Stromal cell of bone marrow (primary cell): ENCODE measurements around the gene TRABD2B.

Experiments
- DNase-seq: peaks from one replicate; pipeline ENCODE4 v3.0.0-alpha.2; 2012; ENCODE audit warnings: low read depth

Gene TRABD2B

DNA sequence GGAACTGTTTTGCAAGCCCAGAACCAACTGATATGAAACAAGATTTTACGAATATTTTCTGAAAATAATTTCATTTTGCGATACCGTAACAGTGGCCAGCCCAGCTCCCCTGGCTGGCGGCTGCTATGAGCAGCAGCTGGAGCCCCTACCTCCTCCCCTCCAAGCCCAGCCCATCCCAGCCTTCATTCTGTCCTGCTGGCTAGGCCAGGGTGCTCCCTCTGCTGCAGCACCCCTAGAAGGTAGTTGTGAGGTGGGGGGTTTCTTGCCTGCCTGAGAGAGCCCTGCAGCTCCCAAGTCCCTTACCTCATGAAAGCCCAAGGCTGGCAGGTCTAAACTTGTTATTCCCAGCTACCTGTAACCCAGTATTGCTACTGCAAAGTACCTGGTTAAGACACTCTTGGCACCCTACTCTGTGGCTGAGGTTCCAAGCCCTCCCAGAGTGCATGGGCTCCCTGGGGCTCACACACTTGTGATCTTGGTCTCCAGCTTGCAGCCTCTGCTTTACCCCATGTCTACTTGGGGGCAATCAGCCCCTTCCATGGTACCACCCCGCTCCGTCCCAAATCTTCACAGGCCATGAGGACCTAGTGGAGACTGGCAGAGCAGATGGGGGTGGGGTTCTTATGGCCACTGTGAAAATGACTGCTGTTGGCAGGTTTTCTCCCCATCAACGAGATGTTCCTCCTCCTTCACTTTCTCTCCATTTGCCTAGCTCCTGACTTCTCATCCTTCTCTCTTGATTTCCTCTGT is 239.8 kb downstream of the TRABD2B start:
- DNase-seq: no peak

DNA sequence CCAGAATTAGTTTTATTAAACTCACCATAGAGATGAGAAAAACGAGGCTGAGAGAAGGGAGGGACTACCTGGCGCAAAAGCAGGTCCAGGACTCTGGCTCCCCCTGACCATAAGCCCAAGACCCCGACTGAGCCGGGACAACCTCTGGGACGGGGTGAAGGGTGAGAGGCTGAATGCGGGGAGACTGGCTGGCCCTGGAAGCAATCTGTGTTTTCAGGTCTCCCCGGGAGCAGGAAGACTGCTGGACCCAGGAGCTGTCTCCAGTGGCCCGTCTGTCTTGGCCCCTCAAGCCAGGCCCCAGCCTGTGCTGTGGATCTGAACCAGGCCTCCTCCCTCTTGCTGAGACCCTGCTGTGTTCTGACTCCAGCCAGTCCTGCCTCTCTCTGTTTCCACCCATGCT is 240.8 kb downstream of the TRABD2B start:
- no peak for DNase-seq

DNA sequence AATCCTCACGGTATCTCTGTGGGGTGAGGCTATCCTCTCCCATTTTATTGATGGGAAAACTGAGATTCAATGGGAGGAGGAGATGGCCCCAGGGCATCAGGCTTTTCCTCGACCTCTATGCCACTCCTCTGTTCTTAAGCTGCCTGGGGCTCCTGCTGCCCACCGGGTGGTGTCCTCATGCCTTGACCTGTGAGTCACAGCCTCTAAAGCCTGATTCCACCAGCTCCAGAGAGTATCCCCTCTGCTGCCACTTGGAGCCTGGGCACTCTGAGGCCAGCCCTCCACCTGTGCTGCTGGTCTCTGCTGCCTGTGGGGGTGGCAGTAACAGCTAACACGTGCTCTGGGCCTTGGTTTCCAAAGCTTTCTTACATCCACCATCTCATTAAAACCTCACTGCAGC is 241.2 kb downstream of the TRABD2B start:
- no peak for DNase-seq

DNA sequence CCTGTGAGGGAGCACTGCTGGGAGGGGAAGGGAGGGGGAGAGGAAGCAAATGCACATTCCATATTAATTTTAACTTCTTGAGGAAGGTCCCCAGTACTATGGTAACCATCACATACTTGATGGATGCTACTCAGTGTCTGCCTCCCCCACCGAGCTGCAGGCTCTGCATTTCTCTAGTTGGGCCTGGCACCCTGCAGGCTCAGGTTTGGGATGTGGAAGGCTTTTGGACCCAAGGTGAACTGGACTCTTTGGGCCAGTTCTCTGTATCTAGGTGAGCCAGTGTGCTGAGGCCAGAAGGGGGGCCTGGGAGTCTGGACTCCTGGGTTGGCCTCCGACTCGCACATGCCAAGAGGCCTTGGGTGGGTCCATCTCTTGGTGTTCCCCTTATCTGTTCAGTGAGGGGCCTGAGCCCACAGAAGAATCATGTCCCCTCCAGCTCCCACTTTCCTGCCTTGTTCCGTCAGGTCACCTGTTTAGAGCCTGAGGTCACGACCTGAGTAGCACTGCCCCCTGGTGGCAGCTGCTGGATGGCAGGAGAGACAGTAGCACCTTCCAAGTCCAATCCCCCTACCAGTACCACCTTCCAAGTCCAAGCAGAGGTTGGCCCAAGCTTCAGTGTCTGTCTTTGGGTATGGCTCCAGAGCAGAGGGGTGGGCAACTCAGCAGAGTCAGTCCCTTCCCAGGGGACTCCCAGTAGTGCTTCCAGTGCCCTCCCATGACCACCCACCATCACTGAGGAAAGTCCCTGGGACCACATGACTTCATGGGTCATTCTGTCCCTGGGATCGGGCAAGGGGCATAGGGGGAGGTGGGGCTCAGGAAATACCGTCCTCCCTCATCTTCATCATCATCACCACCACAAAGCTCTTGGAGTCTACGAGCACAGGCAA is 241.8 kb downstream of the TRABD2B start:
- DNase-seq: no peak

DNA sequence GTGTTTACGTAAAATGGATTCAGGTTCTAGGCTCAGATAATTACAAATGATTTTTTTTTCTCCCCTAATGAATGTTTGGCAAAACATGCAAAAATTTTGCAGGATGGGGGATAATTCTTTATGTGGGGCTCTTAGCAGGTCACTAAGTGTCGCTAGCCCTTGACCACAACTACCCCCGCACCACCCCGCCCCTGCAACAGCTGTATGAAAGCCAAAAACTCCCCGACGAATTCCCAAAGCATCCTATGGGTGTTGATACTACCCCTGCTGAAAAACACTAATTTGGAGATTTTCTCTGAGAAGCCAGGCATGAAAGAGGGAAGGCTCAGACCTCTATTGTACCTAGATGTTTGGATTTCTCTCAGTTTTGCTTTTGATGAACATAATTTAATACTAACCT is 243.0 kb downstream of the TRABD2B start:
- no peak for DNase-seq

DNA sequence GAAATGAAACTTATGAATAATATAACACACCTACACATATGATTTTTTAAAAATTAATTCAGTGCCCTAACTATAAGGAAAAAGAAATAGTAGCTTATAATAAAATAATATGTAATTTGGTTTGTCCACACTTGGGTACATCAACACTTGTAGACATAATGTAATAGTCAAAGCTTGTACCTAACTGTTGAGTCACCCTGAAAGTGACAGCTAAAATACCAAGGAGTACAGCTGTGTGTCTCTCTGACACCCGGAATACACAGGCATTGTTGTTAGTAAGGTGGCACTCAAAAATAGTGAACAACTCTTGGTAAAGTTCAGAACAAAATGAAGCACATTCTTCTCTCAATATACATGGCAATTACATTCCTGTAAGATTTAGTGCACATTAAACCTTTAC is 243.4 kb downstream of the TRABD2B start:
- DNase-seq: no peak

DNA sequence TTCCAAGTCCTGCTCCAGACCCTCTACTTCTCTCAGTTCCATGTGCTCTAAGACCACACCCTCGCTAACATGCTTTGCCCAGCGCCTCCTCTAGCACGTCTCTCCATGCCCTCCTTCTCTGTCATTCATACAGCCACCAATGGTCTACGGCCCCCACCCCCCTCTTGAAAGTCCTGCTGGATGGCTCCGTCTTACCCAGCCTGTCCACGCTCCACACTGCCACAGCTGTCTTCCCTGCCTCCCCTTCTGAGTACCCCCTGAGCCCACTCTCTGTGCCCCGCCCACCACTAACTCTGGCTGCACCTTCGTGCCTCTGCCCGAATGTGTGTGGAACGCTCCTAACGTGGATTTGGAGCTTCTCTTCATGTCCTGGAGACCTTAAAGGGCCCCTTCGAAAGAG is 244.6 kb downstream of the TRABD2B start:
- DNase-seq: no peak

DNA sequence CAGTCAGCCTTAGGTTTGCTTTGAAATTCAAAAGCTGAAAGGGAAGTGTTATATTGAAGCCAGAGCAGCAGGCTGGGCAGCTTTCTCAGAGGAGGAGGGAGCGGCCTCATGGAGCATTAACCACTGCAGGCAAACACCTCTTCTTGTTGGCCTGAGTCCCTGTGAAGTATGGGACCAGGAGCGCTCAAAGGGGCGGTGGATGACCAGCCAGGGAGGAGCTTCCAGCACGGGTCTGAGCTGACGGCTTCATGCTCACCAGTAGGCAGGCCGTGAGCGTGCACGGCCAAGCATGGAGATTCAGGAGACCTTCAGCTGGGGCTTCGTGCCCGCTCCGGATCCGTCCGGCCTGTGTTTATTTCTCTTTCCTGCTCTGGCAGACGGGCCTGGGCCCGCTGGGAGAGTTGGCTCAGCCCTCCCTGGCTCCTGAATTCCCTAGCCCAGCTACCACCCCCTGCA is 245.2 kb downstream of the TRABD2B start:
- peak; percentile 14 for DNase-seq

DNA sequence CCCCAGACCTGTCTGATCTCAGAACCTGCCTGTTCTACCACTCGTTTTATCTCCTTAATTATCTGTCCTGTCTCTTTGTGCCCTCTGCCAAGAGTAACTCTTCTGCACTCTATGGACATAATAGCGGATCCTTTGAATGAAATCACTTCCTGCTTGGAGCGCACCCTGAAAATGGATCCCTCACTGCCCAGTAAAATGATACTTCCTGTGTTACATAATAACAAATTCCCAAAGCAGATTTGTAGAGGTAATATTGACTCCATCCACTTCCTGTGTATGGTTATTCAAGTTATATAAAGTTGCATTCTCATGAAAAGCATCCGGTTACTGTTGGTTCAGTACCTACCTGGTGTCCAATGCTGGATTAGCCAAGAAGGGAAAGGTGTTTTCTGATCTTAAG is 246.0 kb downstream of the TRABD2B start:
- no peak for DNase-seq

DNA sequence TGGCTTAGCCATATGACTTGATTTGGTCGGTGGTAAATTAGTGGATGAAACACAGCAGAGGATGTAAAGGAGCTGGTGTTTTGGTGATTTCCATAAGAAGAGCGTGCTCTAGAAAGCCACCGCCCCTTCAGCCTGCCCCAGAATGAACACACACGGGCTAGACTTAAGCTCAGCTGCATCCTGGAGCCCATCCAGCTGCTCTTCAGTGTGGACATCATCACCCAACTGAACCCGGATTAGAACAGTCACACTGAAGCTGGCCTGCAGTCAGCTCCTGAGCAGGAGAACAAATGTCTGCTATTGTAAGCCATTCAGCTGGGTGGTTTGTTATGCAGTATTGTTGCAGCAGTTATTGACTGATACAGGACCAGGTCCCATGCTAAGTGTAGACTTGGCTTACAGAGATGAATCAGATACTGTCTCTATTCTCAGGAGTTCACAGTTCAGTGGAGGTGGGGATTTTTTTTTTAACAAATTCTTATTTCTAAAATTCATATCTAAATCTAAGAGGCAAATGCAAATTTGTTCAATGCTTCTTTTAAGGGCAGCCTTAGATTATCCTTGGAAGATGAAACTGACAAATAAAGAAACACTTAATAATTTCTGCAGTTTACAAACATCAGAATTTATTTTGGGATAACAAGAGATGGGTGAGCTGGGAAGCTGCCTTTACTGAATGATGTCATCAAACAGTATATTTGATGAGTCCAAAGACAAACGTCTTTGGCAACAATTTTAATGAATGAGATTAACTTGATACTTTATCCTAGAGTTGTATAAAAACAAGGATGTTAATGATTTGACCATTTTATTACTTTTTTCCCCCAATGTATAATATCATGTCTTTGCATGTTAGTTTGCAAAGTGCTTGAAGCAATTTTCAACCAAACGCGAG is 251.2 kb downstream of the TRABD2B start:
- DNase-seq: no peak

DNA sequence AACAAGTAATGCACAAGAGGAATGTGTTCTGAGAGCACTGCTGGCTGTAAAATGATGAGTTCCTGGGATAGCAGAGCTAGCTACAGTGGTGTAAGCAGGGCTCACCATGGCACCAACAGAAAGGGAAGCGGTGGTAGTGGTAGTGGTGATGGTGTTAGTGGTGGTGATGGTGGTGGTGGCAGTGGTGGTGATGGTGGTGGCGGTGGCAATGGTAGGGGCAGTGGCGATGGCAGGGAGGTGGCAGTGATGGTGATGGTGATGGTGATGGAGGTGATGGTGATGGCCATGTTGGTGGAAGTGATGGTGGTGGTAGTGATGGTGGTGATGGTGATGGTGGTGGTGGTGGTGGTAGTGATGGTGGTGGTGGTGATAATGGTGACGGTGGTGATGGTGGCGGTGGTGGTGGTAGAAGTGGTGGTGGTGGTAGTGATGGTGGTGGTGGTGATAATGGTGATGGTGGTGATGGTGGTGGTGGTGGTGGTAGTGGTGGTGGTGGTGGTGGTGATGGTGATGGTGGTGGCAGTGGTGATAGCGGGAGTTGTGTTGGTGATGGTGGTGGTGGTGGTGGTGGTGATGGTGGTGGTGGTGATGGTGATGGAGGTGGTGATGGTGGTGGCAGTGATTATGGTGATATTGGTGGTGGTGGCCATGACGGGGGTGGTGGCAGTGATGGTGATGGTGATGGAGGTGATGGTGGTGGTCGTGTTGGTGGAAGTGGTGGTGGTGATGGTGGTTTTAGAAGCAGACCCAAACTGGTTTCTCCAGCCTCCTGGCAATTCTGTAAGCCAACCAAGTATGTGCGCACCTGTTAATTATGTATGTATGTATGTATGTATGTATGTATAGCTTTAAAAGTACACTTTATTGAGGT is 254.1 kb downstream of the TRABD2B start:
- no peak for DNase-seq

DNA sequence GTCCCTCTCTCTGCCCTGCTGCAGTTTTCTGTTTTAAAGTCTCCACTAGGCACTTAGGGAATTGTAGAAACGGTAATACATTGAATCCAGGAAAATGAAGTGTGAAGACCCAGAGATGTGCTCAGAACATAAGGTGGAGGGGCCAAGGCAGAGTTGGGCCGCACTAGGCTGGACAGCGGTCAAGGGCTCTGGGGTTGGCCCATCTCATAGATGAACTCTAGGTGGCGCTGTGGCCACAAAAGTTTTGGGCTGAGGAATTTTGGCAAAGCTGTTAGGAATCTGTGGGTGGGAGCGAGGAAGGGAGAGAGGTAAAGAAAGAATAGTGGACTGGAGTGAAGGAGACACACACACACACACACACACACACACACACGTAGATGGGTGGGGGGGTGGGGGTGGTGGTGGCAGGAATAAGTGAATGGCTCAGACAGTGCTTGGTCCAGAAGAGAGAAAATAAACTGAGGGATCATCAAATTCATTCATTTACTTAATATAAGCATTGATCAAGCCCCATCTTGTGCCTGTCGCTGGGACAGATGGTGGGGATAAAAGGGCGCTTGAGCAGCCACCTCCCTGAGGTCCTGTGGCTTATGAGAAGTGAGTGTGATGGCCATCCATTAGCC is 258.5 kb downstream of the TRABD2B start:
- DNase-seq: peak; percentile 30

DNA sequence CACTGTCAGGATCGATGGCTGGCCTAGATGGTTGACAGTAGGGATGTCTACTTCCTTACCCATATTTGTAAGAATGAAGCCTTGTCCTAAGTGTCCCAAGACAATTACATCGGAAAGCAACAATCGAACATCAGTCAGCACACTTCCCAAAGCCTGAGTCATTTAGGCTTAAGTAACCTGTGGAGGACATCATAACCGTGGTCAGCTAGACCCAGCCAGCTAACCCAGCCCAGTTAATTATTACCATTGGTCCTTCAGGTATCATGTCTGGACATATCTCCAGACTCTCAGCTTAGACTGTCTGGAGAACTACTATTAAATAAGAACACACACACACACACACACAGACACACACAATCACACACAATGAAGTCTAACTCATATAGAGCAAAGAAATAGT is 264.7 kb downstream of the TRABD2B start:
- DNase-seq: no peak

DNA sequence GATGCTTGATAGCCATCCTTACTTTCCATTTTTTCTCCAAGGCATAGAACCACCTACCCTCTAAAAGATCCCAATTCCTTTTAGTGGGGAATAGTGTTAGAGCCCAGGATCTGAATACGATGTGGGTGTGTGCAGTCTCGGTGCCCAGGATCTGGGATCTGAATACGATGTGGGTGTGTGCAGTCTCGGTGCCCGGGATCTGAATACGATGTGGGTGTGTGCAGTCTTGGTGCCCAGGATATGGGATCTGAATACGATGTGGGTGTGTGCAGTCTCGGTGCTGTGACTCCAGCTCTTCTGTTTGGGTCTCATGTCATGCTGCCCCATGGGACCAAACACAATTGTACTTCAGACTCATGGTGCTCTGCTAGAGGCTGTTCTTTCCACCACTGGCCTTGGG is 265.5 kb downstream of the TRABD2B start:
- no peak for DNase-seq

DNA sequence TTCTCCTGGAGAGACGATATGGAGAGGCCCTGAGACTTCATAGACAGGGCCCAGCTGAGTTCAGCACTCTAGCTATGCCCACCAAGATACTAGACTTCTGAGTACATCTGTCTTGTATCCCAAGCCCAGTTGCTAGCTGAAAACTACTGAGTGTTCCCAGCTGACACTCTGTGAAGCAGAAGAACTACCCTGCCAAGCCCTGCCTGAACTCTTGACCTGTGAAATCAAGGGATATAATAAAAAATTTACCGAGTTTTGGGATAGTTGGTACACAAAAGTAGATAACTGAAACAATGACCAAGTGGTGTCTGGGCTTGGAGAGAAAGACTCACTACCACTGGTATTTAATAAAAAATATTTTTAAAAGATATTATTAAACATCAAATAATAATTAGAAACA is 267.5 kb downstream of the TRABD2B start:
- DNase-seq: no peak

DNA sequence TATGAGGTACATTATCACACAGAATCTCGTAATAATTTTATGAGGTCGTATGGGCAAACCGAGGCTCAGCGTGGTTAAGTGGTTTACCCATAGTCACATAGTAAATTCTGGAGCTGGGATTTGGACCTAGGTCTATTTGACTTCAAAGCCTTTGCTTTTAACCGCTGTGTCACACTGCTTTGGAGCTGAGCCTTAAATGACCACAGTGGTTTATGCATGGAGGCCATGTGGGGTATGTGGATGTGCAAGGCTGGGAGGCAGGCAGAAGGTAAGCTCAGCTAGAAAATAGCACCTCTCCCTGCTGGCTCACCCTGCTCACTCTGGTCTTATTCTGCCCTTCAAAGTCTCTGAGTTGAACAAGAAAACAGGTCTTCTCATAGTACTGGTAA is 269.5 kb downstream of the TRABD2B start:
- no peak for DNase-seq

DNA sequence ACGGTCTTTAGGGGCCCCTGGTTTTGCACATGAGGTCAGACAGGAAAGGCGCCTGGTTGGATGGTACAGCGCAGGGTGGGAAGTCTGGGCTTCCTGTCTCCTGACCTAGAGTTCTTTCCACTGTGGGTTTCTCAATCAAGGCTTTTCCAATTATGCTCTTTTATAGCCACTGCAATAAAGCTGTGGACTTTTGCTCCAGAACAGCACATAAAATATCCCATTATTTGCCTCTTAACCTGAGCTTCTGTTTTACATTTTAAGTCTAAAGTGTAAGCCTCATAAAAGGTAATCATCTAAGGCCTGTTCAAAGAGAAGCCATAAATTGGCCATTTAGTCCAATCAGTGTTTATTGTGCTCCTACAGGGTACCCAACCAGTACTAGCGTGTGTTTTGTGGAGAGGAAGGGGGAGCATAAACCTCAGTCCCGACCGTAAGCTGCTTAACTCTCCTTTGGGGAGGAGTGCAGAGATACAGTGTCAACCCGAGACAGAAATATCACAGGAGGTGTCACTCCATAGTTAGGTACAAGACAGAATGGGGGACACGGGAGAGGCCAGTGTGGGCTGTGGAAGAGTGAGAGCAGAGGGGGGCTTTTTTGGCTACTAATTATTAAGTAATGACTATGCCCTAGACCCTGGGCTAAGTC is 270.0 kb downstream of the TRABD2B start:
- DNase-seq: no peak

DNA sequence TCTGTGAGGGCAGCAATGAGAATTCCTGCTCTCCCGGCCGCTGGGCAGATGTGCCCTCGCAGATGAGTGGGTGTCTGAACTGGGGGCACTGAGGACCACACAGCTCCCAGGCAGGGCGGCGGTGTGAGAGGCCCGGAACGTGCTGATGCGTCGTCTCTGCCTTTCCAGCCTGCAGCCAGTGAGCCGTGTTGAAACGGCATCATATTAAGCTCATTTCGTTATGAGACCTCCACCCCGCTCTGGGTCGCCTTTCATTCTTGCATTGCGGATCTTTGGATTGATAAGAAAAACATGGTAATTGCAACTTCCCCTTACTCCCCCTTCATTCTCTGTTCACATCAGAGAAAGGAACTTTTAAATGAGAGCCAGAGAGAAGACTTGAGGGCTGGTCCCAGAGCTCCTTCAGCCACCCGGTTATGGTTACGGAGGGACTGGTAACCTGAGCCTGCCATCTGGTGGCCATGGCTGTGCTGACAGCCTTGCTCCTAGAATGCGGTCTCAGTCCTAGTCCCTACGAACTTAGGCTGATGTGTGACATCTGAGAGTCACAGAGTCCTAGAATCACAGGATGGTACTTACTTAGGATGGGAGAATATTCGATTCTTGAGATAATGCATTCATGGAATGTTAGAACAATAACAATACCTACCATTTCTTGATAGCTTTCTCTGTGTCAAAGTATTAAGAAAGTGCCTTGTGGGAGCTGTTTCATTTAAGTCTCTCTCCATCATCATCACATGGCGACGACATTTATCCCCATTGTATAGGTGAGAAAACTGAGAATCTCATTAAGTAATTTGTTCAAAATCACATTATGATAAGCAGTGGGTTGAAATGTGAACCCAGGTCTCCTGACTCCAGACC is 271.0 kb downstream of the TRABD2B start:
- peak; percentile 49 for DNase-seq

DNA sequence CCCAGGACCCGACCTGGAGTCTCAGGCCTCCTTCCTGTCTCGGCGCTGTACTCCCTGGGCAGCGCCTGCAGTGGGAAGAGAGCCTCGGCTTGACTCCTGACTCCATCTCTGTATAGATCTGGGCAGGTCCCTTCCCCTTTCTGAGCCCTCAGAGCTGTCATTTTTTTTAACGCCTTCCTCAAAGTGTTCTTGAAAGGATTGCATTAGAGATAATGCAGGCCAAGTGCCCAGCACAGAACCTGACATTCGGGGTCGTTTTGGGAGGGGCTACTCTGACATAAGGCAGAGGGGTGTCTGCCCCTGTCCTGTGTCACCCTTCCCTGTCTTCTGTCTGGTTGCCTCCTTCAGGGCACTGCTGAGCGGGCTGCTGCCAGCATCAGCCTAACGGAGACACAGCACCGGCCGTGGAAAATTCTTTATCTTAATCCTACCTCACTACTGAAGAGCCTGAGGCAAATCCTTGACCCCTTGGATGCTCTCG is 271.6 kb downstream of the TRABD2B start:
- DNase-seq: no peak
